NB4 (cell line): ENCODE data around the gene PVALEF.

ENCODE experiments used
- MAX ChIP-seq: IDR thresholded peaks from 2 replicates; pipeline ENCODE4 v1.6.1; 2011; ENCODE audit warnings: low read depth, low read length
- MYC ChIP-seq: IDR thresholded peaks from 2 replicates; pipeline ENCODE4 v1.6.1; 2011; ENCODE audit warnings: low read depth, low read length
- POLR2A ChIP-seq: IDR thresholded peaks from 2 replicates; pipeline ENCODE4 v1.6.1; 2011; ENCODE audit warnings: mild to moderate bottlenecking; ENCODE audit not compliant: insufficient read length; ENCODE audit errors: extremely low read depth
- TF ChIP-seq, protein P1 (sequence below): IDR thresholded peaks from one replicate; pipeline ENCODE4 v1.5.1; 2012; ENCODE audit warnings: low read depth, low read length

- TF ChIP-seq, protein P1, sequence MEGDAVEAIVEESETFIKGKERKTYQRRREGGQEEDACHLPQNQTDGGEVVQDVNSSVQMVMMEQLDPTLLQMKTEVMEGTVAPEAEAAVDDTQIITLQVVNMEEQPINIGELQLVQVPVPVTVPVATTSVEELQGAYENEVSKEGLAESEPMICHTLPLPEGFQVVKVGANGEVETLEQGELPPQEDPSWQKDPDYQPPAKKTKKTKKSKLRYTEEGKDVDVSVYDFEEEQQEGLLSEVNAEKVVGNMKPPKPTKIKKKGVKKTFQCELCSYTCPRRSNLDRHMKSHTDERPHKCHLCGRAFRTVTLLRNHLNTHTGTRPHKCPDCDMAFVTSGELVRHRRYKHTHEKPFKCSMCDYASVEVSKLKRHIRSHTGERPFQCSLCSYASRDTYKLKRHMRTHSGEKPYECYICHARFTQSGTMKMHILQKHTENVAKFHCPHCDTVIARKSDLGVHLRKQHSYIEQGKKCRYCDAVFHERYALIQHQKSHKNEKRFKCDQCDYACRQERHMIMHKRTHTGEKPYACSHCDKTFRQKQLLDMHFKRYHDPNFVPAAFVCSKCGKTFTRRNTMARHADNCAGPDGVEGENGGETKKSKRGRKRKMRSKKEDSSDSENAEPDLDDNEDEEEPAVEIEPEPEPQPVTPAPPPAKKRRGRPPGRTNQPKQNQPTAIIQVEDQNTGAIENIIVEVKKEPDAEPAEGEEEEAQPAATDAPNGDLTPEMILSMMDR = no peak
- no peak for TF ChIP-seq MYC
- no peak for TF ChIP-seq POLR2A
- no peak for TF ChIP-seq MAX
Observed at GRCh38 chr17:81179220-81179619, 13.9 kb downstream of the PVALEF start.
